Kidney (tissue), 14 donors: ENCODE measurements around the gene FHAD1. TPM values are rescaled to one million over a fixed set of nuclear protein-coding genes. Genes with fewer than 3 reads are reported as not detected.

Experiments used
- DNase-seq, 5 donors: peaks; one replicate each; pipeline ENCODE4 v3.0.0-alpha.2; 2013 to 2020
- FAIRE-seq: peaks from 2 replicates; lab custom pipeline; 2012; peaks lifted over from hg19 to GRCh38; lab: Jason Lieb, UNC
- H3K27ac ChIP-seq, 2 donors: one replicate each; pipeline ENCODE4 v1.7.0; 2013; ENCODE audit warnings: low read depth in 2 of 2, low read length in 2 of 2, inconsistent platforms in 1 of 2
- H3K27me3 ChIP-seq: one replicate; pipeline ENCODE4 v1.7.1; 2013; ENCODE audit warnings: low read length, inconsistent platforms; ENCODE audit not compliant: control insufficient read depth, insufficient read depth
- H3K36me3 ChIP-seq, 3 donors: one replicate each; pipeline versions ENCODE4 v1.7.0 to v1.7.1; 2013; ENCODE audit warnings: low read length in 3 of 3, control low read depth in 1 of 3, inconsistent platforms in 1 of 3; ENCODE audit not compliant: insufficient read depth in 3 of 3, control insufficient read depth in 2 of 3
- H3K4me1 ChIP-seq, 3 donors: one replicate each; pipeline versions ENCODE4 v1.7.0 to v1.7.1; 2013; ENCODE audit warnings: low read length in 3 of 3, inconsistent platforms in 1 of 3, low read depth in 1 of 3; ENCODE audit not compliant: control insufficient read depth in 2 of 3, insufficient read depth in 2 of 3
- H3K4me3 ChIP-seq, 3 donors: one replicate each; pipeline versions ENCODE4 v1.7.0 to v1.8.1; 2013; ENCODE audit warnings: low read length in 3 of 3, control low read depth in 1 of 3, inconsistent platforms in 1 of 3
- H3K9ac ChIP-seq, 3 donors: one replicate each; pipeline versions ENCODE4 v1.7.0 to v1.7.1; 2013; ENCODE audit warnings: low read length in 3 of 3, control low read depth in 1 of 3, inconsistent platforms in 1 of 3
- H3K9me3 ChIP-seq, 3 donors: one replicate each; pipeline versions ENCODE4 v1.7.0 to v1.7.1; 2013; ENCODE audit warnings: low read length in 3 of 3, control low read depth in 1 of 3, inconsistent platforms in 1 of 3; ENCODE audit not compliant: control insufficient read depth in 2 of 3, insufficient read depth in 1 of 3
- CTCF ChIP-seq: IDR thresholded peaks from 3 replicates; pipeline ENCODE4 v1.5.1; 2012; ENCODE audit warnings: mild to moderate bottlenecking, moderate library complexity, borderline replicate concordance; ENCODE audit not compliant: insufficient read depth; ENCODE audit errors: extremely low read depth
- intact Hi-C: fragments of 100-400 bp; cut with DNase I; formaldehyde crosslinking; loops from one replicate; pipeline ENCODE4 v1.11.1; 2022
- polyA plus RNA-seq: library from polyadenylated mRNA; stranded (reverse); fragments of 350-450 nt; fragmentation: Illumina TruSeq; extraction: RNeasy Lipid Tissue Mini Kit (QIAGEN cat#74804); gene quantifications from one replicate; pipeline ENCODE4 v1.2.3, GENCODE V29; 2014; ENCODE audit warnings: low read depth, low replicate concordance; ENCODE audit not compliant: insufficient read depth
- total RNA-seq: library from RNA; stranded (reverse); fragmentation: NEBNext Ultra II Directional; extraction: Animal tissue kit (Norgen Biotek cat#: 25700); gene quantifications from one replicate; pipeline ENCODE4 v1.2.1, GENCODE V29; 2021
- donor health status: control.
- donor health status: control.
- donor health status: control.
- donor health status: control.
- donor health status: control.
- donor health status: DM: yes; HTN: yes; CAD: no.
- donor health status: Normal renal cell carcinoma (clear cell type).

Gene FHAD1
- total and polyA plus RNA-seq, 2 donors from 2014 or later: 0.84 to 4.2 TPM

GRCh38 chr1:15299179-15299578 lies 52.2 kb downstream of the FHAD1 start:
- no peaks in the 10 kb centered on the region for H3K27me3 ChIP-seq
- intact Hi-C loops: no loop called here
- FAIRE-seq: no peak
- no peaks in the 10 kb centered on the region for H3K4me1 ChIP-seq
- H3K4me3 ChIP-seq: no peak overlapping the region
- H3K36me3 ChIP-seq: no peaks in the 10 kb centered on the region
- H3K9ac ChIP-seq: no peak overlapping the region
- no peak overlapping the region for H3K27ac ChIP-seq
- no peaks in the 10 kb centered on the region for H3K9me3 ChIP-seq
- no peak for TF ChIP-seq CTCF
- DNase-seq: no peak

DNA sequence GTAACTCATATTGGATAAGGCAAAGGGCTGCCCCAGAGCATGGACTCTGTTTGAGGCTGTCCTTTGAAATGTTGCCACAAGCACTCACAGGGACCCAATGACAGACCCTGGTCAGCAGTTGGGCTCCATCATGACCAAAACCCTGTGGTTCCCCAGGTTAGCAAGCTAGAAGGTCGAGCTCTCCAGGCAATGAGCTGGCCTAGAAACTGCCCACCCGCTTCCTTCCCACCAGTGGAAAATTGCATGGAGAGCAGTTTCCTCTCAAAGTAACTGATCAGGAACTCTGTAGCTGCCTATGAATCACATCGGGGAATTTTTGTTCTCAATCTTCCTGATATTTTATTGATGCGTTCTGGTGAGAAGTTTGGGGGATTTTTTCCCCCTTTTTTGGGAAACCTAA lies 52.8 kb downstream of the FHAD1 start:
- H3K27ac ChIP-seq: no peak overlapping the region
- intact Hi-C loops: loop anchor here (10.0 kb wide), 1 partner anchor 165 kb away; no protein-coding TSS in a partner anchor
- DNase-seq (no peak), FAIRE-seq (no peak)
- no peaks in the 10 kb centered on the region for H3K4me1 ChIP-seq
- no peaks in the 10 kb centered on the region for H3K36me3 ChIP-seq
- no peak for TF ChIP-seq CTCF
- no peaks in the 10 kb centered on the region for H3K27me3 ChIP-seq
- H3K9me3 ChIP-seq: no peaks in the 10 kb centered on the region
- no peak overlapping the region for H3K4me3 ChIP-seq
- H3K9ac ChIP-seq: no peak overlapping the region

DNA sequence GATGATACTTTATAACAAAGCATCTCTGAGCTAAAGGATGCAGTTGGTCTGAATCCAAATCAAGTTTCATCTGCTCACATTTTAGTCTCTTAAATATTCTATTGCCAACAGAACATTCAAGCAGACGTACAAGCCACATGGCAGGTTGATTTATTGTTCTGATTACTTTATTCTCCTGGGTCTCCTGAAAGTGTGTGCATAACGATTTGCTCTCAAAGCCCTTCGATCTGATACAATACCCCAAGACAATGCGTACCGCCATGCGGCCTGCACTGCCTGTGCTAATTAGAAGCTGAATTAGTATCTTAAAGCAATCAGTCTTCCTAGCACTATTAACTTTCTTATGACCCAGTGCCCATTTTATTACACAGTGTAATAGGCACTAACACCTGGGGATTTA lies 56.9 kb downstream of the FHAD1 start:
- Histone ChIP-seq H3K36me3 (no peaks in the 10 kb centered on the region), H3K4me1 (no peaks in the 10 kb centered on the region), H3K27ac (no peak overlapping the region), H3K9me3 (no peaks in the 10 kb centered on the region), H3K27me3 (no peaks in the 10 kb centered on the region), H3K9ac (no peak overlapping the region), H3K4me3 (no peak overlapping the region)
- intact Hi-C loops: loop anchor here (10.0 kb wide), 1 partner anchor 169 kb away; no protein-coding TSS in a partner anchor
- FAIRE-seq (no peak), DNase-seq (no peak)
- TF ChIP-seq CTCF: no peak
